ENCODE data around the gene NRP1. TPM values are rescaled to one million over a fixed set of nuclear protein-coding genes. Genes with fewer than 3 reads are reported as not detected.
A peak's percentile ranks its signal among the peaks of the same experiment; 100 is the strongest.

The NRP1 gene
- total RNA-seq, 6 experiments from 2014 or later, result 14.7 to 61.7 (median 29.5) TPM

GRCh38 chr10:33320288-33320687, 14.2 kb downstream of the NRP1 start:
- TF ChIP-seq CTCF (IDR thresholded peaks at IDR 0.05), result no peak
- no peak for TF ChIP-seq POLR2A (IDR thresholded peaks at IDR 0.05)
- intact Hi-C loops (cut with DNase I), result no loop called here
- DNase-seq, result no peak
- H3K4me1 ChIP-seq, result peaks cover 0 to 40% (median 5%) of the 10 kb centered on the region in 4 donors
- peaks cover 0 to 3% (median 0%) of the 10 kb centered on the region in 4 donors for H3K36me3 ChIP-seq
- H3K27ac ChIP-seq, result no peak overlapping the region
- no peaks in the 10 kb centered on the region for H3K27me3 ChIP-seq
- H3K9me3 ChIP-seq, result no peaks in the 10 kb centered on the region
- H3K4me3 ChIP-seq, result no peak overlapping the region
- ATAC-seq, result no peak
- WGBS (ENCODE audit: insufficient coverage, low coverage, low lambda C conversion rate, missing lambda C conversion rate), result 90% methylated on average over 4 of the region's 7 CpGs

GRCh38 chr10:33315891-33316290, 18.6 kb downstream of the NRP1 start:
- Histone ChIP-seq H3K27me3 (no peaks in the 10 kb centered on the region), H3K9me3 (no peaks in the 10 kb centered on the region), H3K4me1 (peaks cover 0 to 16% (median 5%) of the 10 kb centered on the region in 4 donors), H3K36me3 (no peaks in the 10 kb centered on the region), H3K4me3 (no peak overlapping the region), H3K27ac (peak overlapping the region in 1 of 3 donors; percentile 11)
- intact Hi-C loops (cut with DNase I), result no loop called here
- ATAC-seq, result peak; percentile 62 to 86 (median 72)
- TF ChIP-seq CTCF (IDR thresholded peaks at IDR 0.05) (no peak), POLR2A (IDR thresholded peaks at IDR 0.05) (no peak)
- WGBS (ENCODE audit: insufficient coverage, low coverage, low lambda C conversion rate, missing lambda C conversion rate), result 19% methylated on average over 4 of the region's 4 CpGs
- no peak for DNase-seq

- Histone ChIP-seq H3K4me3 (no peak overlapping the region), H3K4me1 (peaks cover 0 to 16% (median 5%) of the 10 kb centered on the region in 4 donors), H3K9me3 (no peaks in the 10 kb centered on the region), H3K27me3 (no peaks in the 10 kb centered on the region), H3K27ac (no peak overlapping the region), H3K36me3 (no peaks in the 10 kb centered on the region)
- TF ChIP-seq CTCF (IDR thresholded peaks at IDR 0.05), result no peak
- TF ChIP-seq POLR2A (IDR thresholded peaks at IDR 0.05), result no peak
- DNase-seq (no peak), ATAC-seq (no peak)
- WGBS (ENCODE audit: insufficient coverage, low coverage, low lambda C conversion rate, missing lambda C conversion rate), result 78% methylated on average over 5 of the region's 5 CpGs
- intact Hi-C loops (cut with DNase I), result no loop called here
These were observed 19.5 kb downstream of the NRP1 start for GRCh38 chr10:33314811-33315561.

- TF ChIP-seq POLR2A (IDR thresholded peaks at IDR 0.05) (no peak), CTCF (IDR thresholded peaks at IDR 0.05) (no peak)
- WGBS (ENCODE audit: insufficient coverage, low coverage, low lambda C conversion rate, missing lambda C conversion rate), result 63% methylated on average over 1 of the region's 1 CpG
- ATAC-seq, result no peak
- peaks cover 0 to 3% (median 0%) of the 10 kb centered on the region in 4 donors for H3K9me3 ChIP-seq
- DNase-seq, result no peak
- intact Hi-C loops (cut with DNase I), result no loop called here
- H3K36me3 ChIP-seq, result no peaks in the 10 kb centered on the region
- H3K27me3 ChIP-seq, result no peaks in the 10 kb centered on the region
- no peak overlapping the region for H3K27ac ChIP-seq
- no peak overlapping the region for H3K4me3 ChIP-seq
- peaks cover 0 to 20% (median 7%) of the 10 kb centered on the region in 4 donors for H3K4me1 ChIP-seq
These were observed 22.8 kb downstream of the NRP1 start for GRCh38 chr10:33311640-33312039.
